Tibial nerve (tissue), 4 donors: ENCODE results near the gene CTNNA2. TPM values are rescaled to one million over a fixed set of nuclear protein-coding genes. Genes with fewer than 3 reads are reported as not detected.

Experiments
- DNase-seq, 2 donors: peaks; one replicate each; pipeline ENCODE4 v3.0.0-alpha.2; 2019; ENCODE audit warnings: low spot score in 2 of 2
- H3K27ac ChIP-seq, 4 donors: fragments of 200-600 bp; sonication (generic) in 3 of 4; one replicate each; pipeline ENCODE4 v1.5.1; 2017 to 2019; ENCODE audit warnings: mild to moderate bottlenecking in 1 of 4
- H3K27me3 ChIP-seq, 2 donors: fragments of 200-600 bp; sonication (generic) in 1 of 2; one replicate each; pipeline versions ENCODE4 v1.5.1 to v1.6.0; 2017 to 2019
- H3K36me3 ChIP-seq, 3 donors: fragments of 200-600 bp; sonication (generic); one replicate each; pipeline ENCODE4 v1.5.1; 2018 to 2019
- H3K4me1 ChIP-seq, 4 donors: fragments of 200-600 bp; sonication (generic) in 3 of 4; one replicate each; pipeline ENCODE4 v1.5.1; 2017 to 2019
- H3K4me3 ChIP-seq, 4 donors: fragments of 200-600 bp; sonication (generic) in 3 of 4; one replicate each; pipeline ENCODE4 v1.5.1; 2017 to 2019; ENCODE audit warnings: mild to moderate bottlenecking in 1 of 4, moderate library complexity in 1 of 4
- H3K9me3 ChIP-seq, 4 donors: fragments of 200-600 bp; sonication (generic) in 3 of 4; one replicate each; pipeline ENCODE4 v1.5.1; 2017 to 2019
- CTCF ChIP-seq, 5 experiments: fragments of 200-600 bp in 3 of 5; fragments of 450-650 bp in 2 of 5; sonication (generic) in 3 of 5; IDR thresholded peaks; one replicate each; pipeline ENCODE4 v1.5.1; 2016 to 2019; ENCODE audit warnings: antibody characterized with exemption in 5 of 5, mild to moderate bottlenecking in 3 of 5, moderate library complexity in 2 of 5
- EP300 ChIP-seq, 2 donors: sonication (generic); formaldehyde crosslinking; IDR thresholded peaks; one replicate each; pipeline ENCODE4 v1.6.1; 2017; ENCODE audit warnings: antibody characterized with exemption in 2 of 2, mild to moderate bottlenecking in 1 of 2
- POLR2A ChIP-seq, 2 donors: fragments of 450-650 bp; IDR thresholded peaks; one replicate each; pipeline ENCODE4 v1.6.1; 2017; ENCODE audit warnings: antibody characterized with exemption in 2 of 2, mild to moderate bottlenecking in 2 of 2, moderate library complexity in 2 of 2
- WGBS, 2 donors: methylation state at CpG; one replicate each; pipeline ENCODE4 v1.1.5; 2018; 5-methylcytosine and 5-hydroxymethylcytosine counted together
- total RNA-seq, 4 donors: library from RNA; depleted of rRNA; stranded (reverse); fragments of >200 nt; gene quantifications; one replicate each; pipeline ENCODE4 v1.1.0, GENCODE V29; 2016

CTNNA2 gene
- total RNA-seq, 4 donors from 2014 or later, result 0.39 to 3.3 (median 0.75) TPM

- no peak for TF ChIP-seq POLR2A (IDR thresholded peaks at IDR 0.05)
- TF ChIP-seq EP300 (IDR thresholded peaks at IDR 0.05), result no peak
- no peak for TF ChIP-seq CTCF (IDR thresholded peaks at IDR 0.05)
- no peaks in the 10 kb centered on the region for H3K9me3 ChIP-seq
- no peaks in the 10 kb centered on the region for H3K4me1 ChIP-seq
- no peak overlapping the region for H3K27ac ChIP-seq
- no peak overlapping the region for H3K4me3 ChIP-seq
- no peak for DNase-seq
- no peaks in the 10 kb centered on the region for H3K27me3 ChIP-seq
- no peaks in the 10 kb centered on the region for H3K36me3 ChIP-seq
- WGBS, 2 donors, result 53 to 69% methylated on average over 3 of the region's 3 CpGs
Measured at GRCh38 chr2:79920512-79921076, 407.7 kb downstream of the CTNNA2 start.

- H3K36me3 ChIP-seq, result no peaks in the 10 kb centered on the region
- no peaks in the 10 kb centered on the region for H3K4me1 ChIP-seq
- H3K9me3 ChIP-seq, result no peaks in the 10 kb centered on the region
- 53 to 74% methylated on average over 3 of the region's 3 CpGs for WGBS, 2 donors
- H3K27me3 ChIP-seq, result no peaks in the 10 kb centered on the region
- no peak overlapping the region for H3K27ac ChIP-seq
- H3K4me3 ChIP-seq, result no peak overlapping the region
- DNase-seq, result no peak
- no peak for TF ChIP-seq CTCF (IDR thresholded peaks at IDR 0.05)
- TF ChIP-seq EP300 (IDR thresholded peaks at IDR 0.05), result no peak
- TF ChIP-seq POLR2A (IDR thresholded peaks at IDR 0.05), result no peak
Measured at GRCh38 chr2:79929624-79930023, 416.8 kb downstream of the CTNNA2 start.

- no peaks in the 10 kb centered on the region for H3K9me3 ChIP-seq
- DNase-seq, result no peak
- H3K4me3 ChIP-seq, result no peak overlapping the region
- no peaks in the 10 kb centered on the region for H3K36me3 ChIP-seq
- H3K27ac ChIP-seq, result no peak overlapping the region
- no peak for TF ChIP-seq CTCF (IDR thresholded peaks at IDR 0.05)
- no peak for TF ChIP-seq EP300 (IDR thresholded peaks at IDR 0.05)
- TF ChIP-seq POLR2A (IDR thresholded peaks at IDR 0.05), result no peak
- 20 to 28% methylated on average over 5 of the region's 5 CpGs for WGBS, 2 donors
- H3K27me3 ChIP-seq, result no peaks in the 10 kb centered on the region
- peaks cover 0 to 13% (median 0%) of the 10 kb centered on the region in 4 donors for H3K4me1 ChIP-seq
Measured at GRCh38 chr2:79935046-79935732, 422.3 kb downstream of the CTNNA2 start.

- Histone ChIP-seq H3K4me3 (peak overlapping the region in 1 of 4 donors; percentile 23), H3K27ac (no peak overlapping the region), H3K9me3 (no peaks in the 10 kb centered on the region), H3K4me1 (peaks cover 0 to 13% (median 0%) of the 10 kb centered on the region in 4 donors), H3K27me3 (no peaks in the 10 kb centered on the region), H3K36me3 (no peaks in the 10 kb centered on the region)
- DNase-seq, result peak in 1 of 2 donors; percentile 22
- TF ChIP-seq POLR2A (IDR thresholded peaks at IDR 0.05), result no peak
- TF ChIP-seq CTCF (IDR thresholded peaks at IDR 0.05), result peak in 4 of 5 experiments; percentile 24 to 64 (median 47)
- WGBS, 2 donors, result 1 to 3% methylated on average over 9 of the region's 9 CpGs
Measured at GRCh38 chr2:79935771-79936657, 423.2 kb downstream of the CTNNA2 start.
